NCI-H748 (cell line): ENCODE measurements around the gene STAC.

Experiments
- DNase-seq: peaks from one replicate; lab custom pipeline; 2025; ENCODE audit not compliant: unreplicated experiment; lab: John Stamatoyannopoulos, UW

STAC gene

GRCh38 chr3:36511791-36512486 lies 131.6 kb downstream of the STAC start:
- no peak for DNase-seq

GRCh38 chr3:36512555-36512954 lies 132.3 kb downstream of the STAC start:
- DNase-seq, result no peak

GRCh38 chr3:36514171-36514570 lies 133.9 kb downstream of the STAC start:
- no peak for DNase-seq

- no peak for DNase-seq
These were observed 139.4 kb downstream of the STAC start for GRCh38 chr3:36519682-36520081.

- DNase-seq, result no peak
These were observed 140.1 kb downstream of the STAC start for GRCh38 chr3:36520241-36521006.

GRCh38 chr3:36521007-36521379 lies 140.7 kb downstream of the STAC start:
- no peak for DNase-seq

DNA sequence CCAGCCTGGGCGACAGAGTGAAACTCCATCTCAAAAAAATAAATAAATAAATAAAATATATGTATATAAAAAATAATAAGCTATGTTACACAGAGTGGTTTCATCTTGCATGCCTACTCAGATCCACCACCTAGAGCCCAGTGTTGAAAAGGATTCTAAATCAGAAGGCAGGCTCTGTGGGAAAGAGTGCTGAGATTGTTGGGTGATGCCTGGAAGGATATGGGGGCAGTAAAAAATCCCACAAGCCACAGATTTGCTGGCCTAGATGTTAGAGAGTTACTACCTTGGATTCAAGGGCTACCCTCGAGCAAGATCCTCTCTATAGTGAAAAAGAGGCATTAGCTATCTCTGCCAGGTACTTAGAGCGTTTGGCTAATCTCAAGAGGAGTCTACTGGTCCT lies 144.3 kb downstream of the STAC start:
- no peak for DNase-seq

DNA sequence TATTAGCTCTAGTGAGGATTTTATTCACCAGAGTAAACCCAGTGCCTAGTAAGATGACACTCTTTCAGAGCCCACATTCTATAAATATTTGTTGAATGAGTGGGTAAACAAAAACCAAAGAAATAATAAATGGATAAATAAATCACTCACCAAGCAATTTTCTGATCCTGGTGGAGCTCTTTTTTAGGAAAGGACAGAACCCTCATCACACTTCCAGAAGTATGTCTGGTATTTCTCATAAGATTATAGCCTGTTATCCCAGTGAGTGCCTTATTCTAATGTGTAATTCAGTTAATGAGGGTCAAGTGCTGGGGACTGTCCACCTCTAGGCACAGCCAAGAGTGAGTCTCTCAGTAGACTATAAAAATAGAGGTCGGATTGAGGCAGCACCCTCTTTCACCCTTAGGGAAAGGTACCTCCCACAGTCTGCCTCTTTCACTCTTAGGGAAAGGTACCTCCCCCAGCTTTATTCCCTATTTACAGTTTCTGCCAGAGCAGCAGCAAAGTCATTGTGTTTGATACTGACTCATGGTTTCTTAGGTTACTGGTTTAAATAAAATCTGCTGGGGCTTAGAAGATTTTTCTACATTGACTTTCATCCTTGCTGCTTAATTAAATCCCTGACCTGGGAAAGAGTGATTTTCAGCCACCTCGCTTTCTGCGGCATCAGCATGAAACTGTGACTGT lies 145.0 kb downstream of the STAC start:
- no peak for DNase-seq

- no peak for DNase-seq
These were observed 157.9 kb downstream of the STAC start for GRCh38 chr3:36538136-36538749.

DNA sequence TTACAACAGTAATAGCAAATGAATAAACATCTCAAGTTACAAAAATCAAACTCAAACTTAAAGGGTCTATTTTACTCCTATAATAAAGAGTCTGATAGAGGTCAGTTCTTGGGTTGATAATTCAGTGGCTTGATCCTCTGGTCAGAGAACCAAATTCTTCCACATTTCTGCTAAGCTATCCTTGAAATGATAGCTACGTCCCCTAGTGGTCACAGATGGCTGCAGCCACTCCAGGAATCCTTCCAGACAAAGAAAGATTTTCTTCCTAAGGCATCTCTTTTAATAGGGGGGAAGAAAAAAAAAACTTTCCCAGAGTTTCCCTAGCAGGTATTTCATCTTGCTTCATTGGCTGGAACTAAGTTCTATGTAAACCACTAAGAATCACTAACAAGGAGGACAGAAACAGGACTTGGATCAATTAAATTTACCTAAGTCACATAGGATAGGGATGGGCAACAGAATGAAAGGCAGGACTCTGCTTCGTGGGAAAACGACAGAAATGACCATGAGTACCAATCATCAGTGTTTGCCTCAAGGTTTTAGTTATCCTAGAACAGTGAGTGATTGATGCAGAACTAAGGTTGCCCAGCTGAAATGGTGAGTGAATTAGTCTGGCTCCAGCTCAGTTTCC lies 160.7 kb downstream of the STAC start:
- DNase-seq, result no peak

- DNase-seq, result no peak
These were observed 161.9 kb downstream of the STAC start for GRCh38 chr3:36542186-36542585.

DNA sequence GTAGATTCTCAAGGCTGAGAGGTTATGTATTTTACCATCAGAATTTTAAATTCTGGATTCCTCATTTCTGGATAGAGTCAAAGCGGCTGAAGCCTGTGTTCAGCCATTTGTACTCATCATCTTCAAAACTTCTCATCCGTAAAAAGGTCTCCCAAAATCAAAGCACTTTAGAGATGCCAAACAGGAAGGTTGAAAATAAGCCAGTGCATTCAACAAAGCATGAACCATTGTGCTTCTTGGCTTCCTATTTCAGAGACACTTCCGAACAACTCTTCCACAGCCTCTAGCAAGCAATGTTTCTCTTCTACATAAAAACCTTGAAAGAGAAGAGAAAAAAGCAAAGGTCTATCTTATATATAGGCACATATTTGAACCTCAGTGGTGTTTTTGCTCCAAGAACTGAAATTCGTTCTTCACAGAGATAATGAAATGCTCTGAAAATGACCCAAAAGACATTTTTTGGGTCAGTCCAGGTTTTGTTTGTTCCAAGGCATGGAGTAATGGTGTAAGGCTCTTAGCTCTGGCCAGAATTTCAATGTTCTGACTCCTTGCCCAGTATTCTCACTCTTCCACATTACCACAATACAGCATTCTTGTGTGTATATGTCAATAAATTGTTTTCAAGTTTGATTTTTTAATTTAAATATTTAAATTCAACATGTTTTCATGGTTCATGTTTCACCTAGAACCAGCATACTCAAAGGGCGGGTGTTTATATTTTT lies 163.1 kb downstream of the STAC start:
- no peak for DNase-seq

- no peak for DNase-seq
These were observed 165.9 kb downstream of the STAC start for GRCh38 chr3:36546226-36546625.

GRCh38 chr3:36548712-36549111 lies 168.4 kb downstream of the STAC start:
- no peak for DNase-seq

GRCh38 chr3:36557021-36557707 lies 176.9 kb downstream of the STAC start:
- no peak for DNase-seq

DNA sequence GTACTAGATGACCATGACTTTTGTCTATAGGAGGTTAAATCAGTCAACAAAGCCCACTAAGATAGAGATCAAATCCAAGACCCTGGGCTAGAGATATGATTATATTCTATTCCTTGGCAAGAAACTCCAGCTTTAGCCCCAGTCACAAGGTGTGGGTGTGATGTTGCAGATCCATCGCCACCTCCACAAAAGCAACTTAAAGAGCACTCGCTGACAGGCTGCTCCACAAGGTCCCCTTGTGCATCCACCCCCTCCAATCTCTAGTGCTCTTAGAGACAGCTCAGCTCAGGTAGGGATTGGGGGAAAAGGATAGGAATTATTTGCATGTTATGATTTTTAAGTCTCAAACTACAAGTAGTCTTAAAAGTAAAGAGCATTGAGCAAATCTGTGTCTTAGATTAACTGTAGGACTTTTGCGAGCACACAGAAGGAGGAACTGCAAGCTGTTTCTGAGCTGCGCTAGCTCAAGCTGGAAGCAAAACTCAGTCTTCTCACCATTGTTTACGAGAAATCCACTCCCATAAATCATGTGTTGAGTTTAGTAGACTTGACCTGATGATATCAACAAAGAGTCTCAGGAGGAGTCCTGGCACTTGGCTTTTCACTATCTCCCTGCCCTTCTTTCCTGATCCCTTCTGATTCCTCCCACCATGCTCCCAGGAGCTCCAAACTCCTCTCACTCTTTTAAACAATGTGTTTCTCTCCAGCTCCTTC lies 177.6 kb downstream of the STAC start:
- no peak for DNase-seq

- DNase-seq, result no peak
These were observed 178.7 kb downstream of the STAC start for GRCh38 chr3:36558961-36559360.

DNA sequence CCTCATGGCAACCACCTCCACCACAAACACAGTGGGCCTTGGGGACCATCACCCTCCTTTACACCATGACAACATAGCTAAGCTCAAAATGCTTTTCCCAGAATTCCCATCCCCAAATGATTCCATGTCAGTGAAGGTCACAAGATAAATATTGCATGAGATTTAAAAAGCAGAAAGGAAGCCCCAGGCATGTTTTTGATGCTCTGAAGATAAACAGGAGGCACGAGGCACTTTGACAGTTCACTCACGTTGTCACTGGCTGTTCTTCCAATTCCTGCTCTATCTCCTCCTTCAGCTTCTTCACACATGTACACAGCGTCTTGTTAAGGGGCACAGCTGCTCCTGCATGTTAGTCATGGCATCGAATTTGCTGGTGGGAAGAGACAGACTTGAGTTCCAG lies 180.4 kb downstream of the STAC start:
- DNase-seq, result no peak

DNA sequence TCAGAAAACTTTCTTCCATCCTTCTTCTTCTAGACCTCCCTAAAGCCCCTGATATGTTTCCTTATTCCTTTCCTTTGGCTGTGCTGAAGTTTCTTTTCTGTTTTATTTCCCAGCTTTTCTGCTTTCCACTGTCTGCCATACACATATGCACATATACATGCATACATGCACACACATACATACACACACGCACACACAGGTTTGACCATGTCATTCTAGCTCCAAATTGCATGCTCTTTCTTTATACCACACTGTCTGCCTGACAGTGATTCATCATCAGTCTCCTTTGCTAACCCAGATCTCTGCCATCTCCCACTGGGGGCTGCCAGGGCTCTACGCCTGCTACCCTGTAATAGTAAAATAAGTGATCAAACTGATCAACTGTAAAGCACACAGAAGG lies 181.3 kb downstream of the STAC start:
- no peak for DNase-seq
